Thyroid gland (tissue), 4 donors: ENCODE data around the gene OR7G2. TPM values are rescaled to one million over a fixed set of nuclear protein-coding genes. Genes with fewer than 3 reads are reported as not detected.

Source experiments
- DNase-seq, 2 donors: peaks; one replicate each; pipeline ENCODE4 v3.0.0-alpha.2; 2019
- H3K27ac ChIP-seq, 3 donors: fragments of 200-600 bp; sonication (generic); 1 replicate in 2 of 3; 2 replicates in 1 of 3; pipeline ENCODE4 v1.5.1; 2016 to 2019; ENCODE audit warnings: mild to moderate bottlenecking in 1 of 3, moderate library complexity in 1 of 3
- H3K27me3 ChIP-seq: fragments of 200-600 bp; sonication (generic); one replicate; pipeline ENCODE4 v1.5.1; 2019
- H3K36me3 ChIP-seq, 2 donors: fragments of 200-600 bp; sonication (generic); one replicate each; pipeline ENCODE4 v1.5.1; 2016 to 2019
- H3K4me1 ChIP-seq, 2 donors: fragments of 200-600 bp; sonication (generic); one replicate each; pipeline ENCODE4 v1.5.1; 2017 to 2019
- H3K4me3 ChIP-seq, 3 donors: fragments of 200-600 bp; sonication (generic); replicated peaks in 1 of 3; 1 replicate in 2 of 3; 2 replicates in 1 of 3; pipeline ENCODE4 v1.5.1; 2016; ENCODE audit warnings: mild to moderate bottlenecking in 1 of 3
- H3K9me3 ChIP-seq: fragments of 200-600 bp; sonication (generic); one replicate; pipeline ENCODE4 v1.5.1; 2017
- POLR2A ChIP-seq, 2 donors: fragments of 450-650 bp; IDR thresholded peaks; one replicate each; pipeline ENCODE4 v1.6.1; 2017; ENCODE audit warnings: antibody characterized with exemption in 2 of 2, mild to moderate bottlenecking in 2 of 2, moderate library complexity in 1 of 2
- WGBS, 2 donors: methylation state at CpG; one replicate each; pipeline ENCODE4 v1.1.5; 2017; 5-methylcytosine and 5-hydroxymethylcytosine counted together
- intact Hi-C: fragments of 100-400 bp; cut with DNase I; formaldehyde crosslinking; loops from one replicate; pipeline ENCODE4 v1.15.1; 2023
- total RNA-seq, 4 donors: library from RNA; depleted of rRNA; stranded (reverse); fragments of >200 nt; gene quantifications; one replicate each; pipeline ENCODE4 v1.2.3, GENCODE V29; 2016
- TF ChIP-seq, protein P1 (sequence below), 6 experiments: fragments of 200-600 bp in 3 of 6; fragments of 450-650 bp in 3 of 6; sonication (generic) in 3 of 6; IDR thresholded peaks; one replicate each; pipeline ENCODE4 v1.5.1; 2016 to 2019; ENCODE audit warnings: antibody characterized with exemption in 6 of 6, mild to moderate bottlenecking in 2 of 6, inconsistent platforms in 1 of 6, moderate library complexity in 1 of 6

OR7G2 gene
- total RNA-seq, 4 donors from 2014 or later: not detected

DNA sequence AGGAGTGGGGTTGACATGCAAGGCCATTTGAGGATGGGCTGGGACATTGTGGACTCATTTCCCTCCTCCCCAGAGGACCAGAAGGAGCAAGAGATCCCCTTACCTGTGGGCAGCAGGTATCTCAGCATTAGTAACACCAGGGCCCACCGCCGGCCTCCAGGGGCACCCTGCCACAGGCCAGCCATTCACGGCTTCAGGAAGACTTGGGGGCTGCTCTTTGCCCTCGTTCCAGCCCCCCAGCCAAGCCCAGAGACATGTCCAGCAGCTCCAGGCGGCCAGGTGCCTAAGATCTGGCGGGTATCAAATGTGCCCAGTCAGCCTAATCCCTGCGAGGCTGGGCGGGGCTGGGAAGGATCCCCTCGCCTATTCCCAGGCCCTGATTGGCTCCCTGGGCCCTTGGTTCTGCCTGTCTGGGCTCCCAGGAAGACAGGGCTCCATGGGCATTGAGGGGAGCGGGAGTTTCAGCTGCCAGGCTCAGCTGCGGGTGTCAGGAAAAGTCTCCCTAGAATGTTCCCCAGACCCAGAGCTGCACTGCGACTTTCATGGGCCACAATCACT lies 41.7 kb downstream of the OR7G2 start:
- DNase-seq: no peak
- no peaks in the 10 kb centered on the region for H3K4me1 ChIP-seq
- no peak overlapping the region for H3K4me3 ChIP-seq
- TF ChIP-seq, protein P1, sequence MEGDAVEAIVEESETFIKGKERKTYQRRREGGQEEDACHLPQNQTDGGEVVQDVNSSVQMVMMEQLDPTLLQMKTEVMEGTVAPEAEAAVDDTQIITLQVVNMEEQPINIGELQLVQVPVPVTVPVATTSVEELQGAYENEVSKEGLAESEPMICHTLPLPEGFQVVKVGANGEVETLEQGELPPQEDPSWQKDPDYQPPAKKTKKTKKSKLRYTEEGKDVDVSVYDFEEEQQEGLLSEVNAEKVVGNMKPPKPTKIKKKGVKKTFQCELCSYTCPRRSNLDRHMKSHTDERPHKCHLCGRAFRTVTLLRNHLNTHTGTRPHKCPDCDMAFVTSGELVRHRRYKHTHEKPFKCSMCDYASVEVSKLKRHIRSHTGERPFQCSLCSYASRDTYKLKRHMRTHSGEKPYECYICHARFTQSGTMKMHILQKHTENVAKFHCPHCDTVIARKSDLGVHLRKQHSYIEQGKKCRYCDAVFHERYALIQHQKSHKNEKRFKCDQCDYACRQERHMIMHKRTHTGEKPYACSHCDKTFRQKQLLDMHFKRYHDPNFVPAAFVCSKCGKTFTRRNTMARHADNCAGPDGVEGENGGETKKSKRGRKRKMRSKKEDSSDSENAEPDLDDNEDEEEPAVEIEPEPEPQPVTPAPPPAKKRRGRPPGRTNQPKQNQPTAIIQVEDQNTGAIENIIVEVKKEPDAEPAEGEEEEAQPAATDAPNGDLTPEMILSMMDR (IDR thresholded peaks at IDR 0.05): no peak
- no peak for TF ChIP-seq POLR2A (IDR thresholded peaks at IDR 0.05)
- no peak overlapping the region for H3K27ac ChIP-seq
- intact Hi-C loops: no loop called here
- H3K9me3 ChIP-seq: no peaks in the 10 kb centered on the region
- 80 to 92% methylated on average over 5 of the region's 12 CpGs for WGBS, 2 donors
- H3K36me3 ChIP-seq: no peaks in the 10 kb centered on the region
- H3K27me3 ChIP-seq: no peaks in the 10 kb centered on the region

DNA sequence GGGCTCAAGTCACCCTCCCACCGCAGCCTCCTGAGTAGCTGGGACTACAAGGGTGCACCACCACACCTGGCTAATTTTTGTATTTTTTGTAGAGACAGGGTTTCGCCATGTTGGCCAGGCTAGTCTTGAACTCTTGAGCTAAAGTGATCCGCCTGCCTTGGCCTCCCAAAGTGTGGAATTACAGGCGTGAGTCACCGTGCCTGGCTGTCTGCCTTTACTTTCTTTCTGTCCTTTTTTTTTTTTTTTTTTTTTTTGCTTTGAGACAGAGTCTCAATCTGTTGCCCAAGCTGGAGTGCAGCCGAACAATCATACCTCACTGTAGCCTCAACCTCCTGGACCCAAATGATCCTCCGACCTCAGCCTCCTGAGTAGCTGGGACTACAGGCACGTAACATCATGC lies 45.4 kb downstream of the OR7G2 start:
- intact Hi-C loops: no loop called here
- Histone ChIP-seq H3K4me3 (no peak overlapping the region), H3K27ac (no peak overlapping the region), H3K27me3 (no peaks in the 10 kb centered on the region), H3K36me3 (no peaks in the 10 kb centered on the region), H3K9me3 (no peaks in the 10 kb centered on the region), H3K4me1 (no peaks in the 10 kb centered on the region)
- WGBS, 2 donors: 91 to 92% methylated on average over 8 of the region's 8 CpGs
- DNase-seq: no peak
- TF ChIP-seq POLR2A (IDR thresholded peaks at IDR 0.05): no peak
- TF ChIP-seq, protein P1 (IDR thresholded peaks at IDR 0.05): no peak

DNA sequence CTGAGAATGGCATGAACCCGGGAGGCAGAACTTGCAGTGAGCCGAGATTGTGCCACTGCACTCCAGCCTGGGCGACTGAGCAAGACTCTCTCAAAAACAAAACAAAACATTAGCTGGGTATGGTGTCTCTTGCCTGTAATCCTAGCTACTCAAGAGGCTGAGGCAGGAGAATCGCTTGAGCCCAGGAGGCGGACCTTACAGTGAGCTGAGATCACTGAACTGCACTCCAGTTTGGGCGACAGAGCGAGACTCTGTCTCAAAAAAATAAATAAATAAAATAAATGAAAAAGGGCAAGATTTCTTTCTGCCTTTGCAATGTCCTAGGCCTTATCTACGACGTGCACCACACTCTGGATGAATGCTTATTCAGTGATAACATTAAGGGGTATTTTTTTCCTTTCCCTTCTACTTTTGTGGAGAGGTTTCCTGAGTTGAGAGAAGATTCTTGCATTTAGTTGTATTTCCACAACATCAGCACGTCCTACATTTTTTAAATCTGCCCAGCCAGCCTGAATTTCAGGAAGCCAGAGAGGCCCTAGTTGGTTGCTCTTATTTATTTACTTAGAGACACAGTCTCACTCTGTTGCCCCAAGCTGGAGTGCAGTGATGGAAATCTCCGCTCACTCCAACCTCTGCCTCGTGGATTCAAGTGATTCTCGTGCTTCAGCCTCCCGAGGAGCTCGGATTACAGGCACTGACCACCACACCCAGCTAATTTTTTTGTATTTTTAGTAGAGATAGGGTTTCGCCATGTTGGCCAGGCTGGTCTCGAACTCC lies 46.5 kb downstream of the OR7G2 start:
- no peak overlapping the region for H3K27ac ChIP-seq
- H3K27me3 ChIP-seq: no peaks in the 10 kb centered on the region
- TF ChIP-seq POLR2A (IDR thresholded peaks at IDR 0.05): no peak
- TF ChIP-seq, protein P1 (IDR thresholded peaks at IDR 0.05): no peak
- peak; percentile 9 to 31 for DNase-seq
- no peaks in the 10 kb centered on the region for H3K9me3 ChIP-seq
- intact Hi-C loops: no loop called here
- no peak overlapping the region for H3K4me3 ChIP-seq
- H3K36me3 ChIP-seq: no peaks in the 10 kb centered on the region
- WGBS, 2 donors: 34 to 44% methylated on average over 17 of the region's 17 CpGs
- H3K4me1 ChIP-seq: no peaks in the 10 kb centered on the region

DNA sequence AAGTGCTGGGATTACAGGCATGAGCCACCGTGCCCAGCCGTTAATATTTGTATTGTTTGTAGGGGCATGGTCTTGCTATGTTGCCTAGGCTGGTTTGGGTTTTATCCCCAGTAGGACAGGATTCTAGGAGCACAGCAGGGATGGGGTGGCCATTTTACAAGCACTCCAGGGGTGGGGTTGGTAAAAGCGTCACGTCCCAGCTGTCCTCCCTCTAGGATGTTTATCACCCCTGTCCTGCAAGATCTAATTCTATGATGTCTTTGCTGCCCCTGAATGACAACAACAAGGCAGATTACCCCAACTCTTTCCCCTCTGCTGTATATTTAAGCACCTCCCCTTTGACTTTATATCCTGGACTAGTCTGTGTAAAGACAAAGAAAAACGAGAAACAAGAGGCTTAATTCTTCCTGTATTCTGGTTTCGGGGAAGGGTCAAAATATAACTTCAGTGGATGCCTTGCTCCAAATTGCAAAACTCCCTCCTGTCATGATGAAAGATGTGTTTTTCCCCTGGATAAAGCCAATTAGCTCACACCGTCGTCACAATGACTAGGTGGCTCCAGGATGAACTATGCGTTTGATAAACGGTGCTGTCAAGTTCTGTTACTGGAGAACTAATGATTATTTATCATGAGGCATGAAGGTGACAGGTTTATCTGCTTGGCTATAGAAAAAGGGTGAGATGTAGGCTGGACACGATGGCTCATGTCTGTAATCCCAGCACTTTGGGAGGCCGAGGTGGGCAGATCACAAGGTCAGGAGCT lies 48.2 kb downstream of the OR7G2 start:
- DNase-seq: no peak
- Histone ChIP-seq H3K4me1 (no peaks in the 10 kb centered on the region), H3K9me3 (no peaks in the 10 kb centered on the region), H3K36me3 (no peaks in the 10 kb centered on the region), H3K27ac (no peak overlapping the region), H3K27me3 (no peaks in the 10 kb centered on the region), H3K4me3 (no peak overlapping the region)
- TF ChIP-seq, protein P1 (IDR thresholded peaks at IDR 0.05): no peak
- no peak for TF ChIP-seq POLR2A (IDR thresholded peaks at IDR 0.05)
- WGBS, 2 donors: 58 to 62% methylated on average over 12 of the region's 12 CpGs
- intact Hi-C loops: no loop called here
